ENCODE measurements around the gene SPEN. TPM values are rescaled to one million over a fixed set of nuclear protein-coding genes. Genes with fewer than 3 reads are reported as not detected.
"Not testable (repeated sequence)": the region's sequence is repeated elsewhere in the genome, so short reads cannot be mapped to it uniquely, and the experiment has no call there.

SPEN gene
- polyA plus RNA-seq, 12 donors: 31.7 to 75.5 (median 34.6) TPM; not detected in 1

DNA sequence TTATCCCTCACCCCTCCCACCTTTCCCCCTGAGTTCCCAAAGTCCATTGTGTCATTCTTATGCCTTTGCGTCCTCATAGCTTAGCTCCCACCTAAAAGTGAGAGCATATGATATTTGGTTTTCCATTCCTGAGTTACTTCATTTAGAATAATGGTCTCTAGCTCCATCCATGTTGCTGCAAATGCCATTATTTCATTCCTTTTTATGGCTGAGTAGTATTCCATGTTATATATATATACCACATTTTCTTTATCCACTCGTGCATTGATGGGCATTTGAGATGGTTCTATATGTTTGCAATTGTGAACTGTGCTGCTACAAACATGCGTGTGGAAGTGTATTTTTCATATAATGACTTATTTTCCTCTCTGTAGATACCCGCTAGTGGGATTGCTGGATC, 130.4 kb downstream of the SPEN start:
- DNase-seq: not testable (repeated sequence)

GRCh38 chr1:15981679-15982078, 134.2 kb downstream of the SPEN start:
- no peak for DNase-seq

GRCh38 chr1:15983275-15983674, 135.8 kb downstream of the SPEN start:
- no peak for DNase-seq

DNA sequence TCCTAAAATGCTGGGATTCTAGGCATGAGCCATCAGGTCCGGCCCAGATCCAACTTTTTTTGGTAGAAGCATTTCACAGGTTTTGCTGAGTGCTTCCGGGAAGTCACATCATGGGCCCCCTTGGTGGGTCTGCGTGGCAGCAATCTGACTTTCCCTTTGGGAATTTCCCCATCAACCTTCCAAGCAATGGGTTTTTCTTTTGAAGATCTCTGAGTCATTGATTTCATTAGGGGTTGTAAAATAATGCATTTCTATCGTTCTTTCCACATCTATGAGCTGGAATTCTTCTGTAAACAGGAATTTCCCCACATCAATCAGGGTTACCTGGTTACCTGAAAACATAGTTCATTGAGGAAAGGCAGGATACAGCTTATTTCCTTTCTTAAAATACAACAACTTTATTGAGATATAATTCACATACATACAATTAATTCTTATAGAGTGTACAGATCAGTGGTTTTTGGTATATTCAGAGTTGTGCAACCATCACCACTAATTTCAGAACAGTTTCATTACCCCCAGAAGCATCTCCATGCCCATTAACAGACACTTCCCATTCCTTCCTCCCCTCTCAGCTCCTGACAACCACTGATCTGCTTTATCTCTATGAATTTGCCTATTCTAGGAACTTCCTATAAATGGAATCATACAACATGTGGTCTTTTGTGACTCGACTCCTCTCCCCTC, 138.2 kb downstream of the SPEN start:
- DNase-seq: no peak

DNA sequence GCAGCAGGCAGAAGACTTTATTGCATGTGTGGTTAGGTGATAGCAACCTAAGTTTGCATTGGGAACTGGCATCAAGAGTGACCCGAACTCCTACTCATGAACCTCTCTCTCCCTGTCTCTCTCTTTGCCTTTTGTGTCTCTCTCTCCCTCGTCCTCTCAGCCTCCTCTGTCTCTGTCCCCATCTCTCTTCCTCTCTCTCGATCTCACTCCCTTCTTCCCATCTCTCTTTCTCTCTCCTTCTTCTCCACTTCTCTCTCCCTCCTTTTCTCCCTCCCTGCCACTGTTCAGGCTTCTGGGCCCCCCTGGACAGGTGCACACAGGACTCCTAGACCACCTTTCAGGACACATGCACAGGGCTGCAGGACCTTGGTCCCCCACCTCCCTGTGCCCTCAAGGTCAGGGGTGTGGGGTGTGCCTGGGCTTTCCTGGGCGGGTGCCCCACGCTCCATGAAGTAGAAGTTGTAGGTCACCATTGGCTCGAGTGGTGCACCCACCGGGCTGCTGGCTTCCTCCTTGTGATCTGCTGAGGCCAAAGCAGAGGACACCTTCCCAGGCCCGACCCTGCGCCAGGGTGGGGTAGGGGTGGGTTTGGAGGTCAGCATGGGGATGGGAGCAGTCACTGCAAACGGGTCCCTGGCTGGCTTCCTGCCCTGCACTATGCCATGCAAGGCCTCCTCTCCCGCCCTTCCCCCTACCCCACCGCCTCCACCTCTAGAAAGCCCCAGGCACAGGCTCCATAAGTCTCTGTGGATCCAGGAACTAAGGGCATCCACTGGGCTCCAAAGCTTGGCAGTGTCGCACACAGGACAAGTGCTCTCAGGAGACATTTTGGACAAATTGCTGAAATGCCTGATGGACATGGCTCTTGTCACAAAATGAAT, 141.6 kb downstream of the SPEN start:
- no peak for DNase-seq

DNA sequence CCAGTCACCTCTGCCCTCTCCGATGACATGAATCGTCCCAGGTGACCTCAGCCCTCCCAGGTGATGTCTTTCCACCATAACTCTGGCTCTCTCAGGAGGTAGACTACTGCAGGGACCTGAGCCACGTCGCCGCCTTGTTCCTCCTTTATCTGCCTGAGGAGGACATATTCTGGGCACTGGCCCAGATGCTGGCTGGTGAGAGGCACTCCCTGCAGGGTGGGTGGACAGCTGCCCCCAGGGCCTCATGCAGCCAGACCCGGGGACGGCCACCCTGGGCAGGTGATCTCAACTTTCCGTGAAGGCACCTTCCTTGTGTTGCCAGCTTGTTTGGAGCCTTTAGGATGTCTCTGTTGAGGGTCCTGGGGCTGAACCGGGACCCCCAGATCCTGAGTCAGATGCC, 142.3 kb downstream of the SPEN start:
- no peak for DNase-seq

Other genes with a start within 250 kb of the SPEN start
- gene DDI2, start 230.2 kb upstream of the SPEN start, polyA plus RNA-seq (ENCODE audit: insufficient read length in 12 of 12): 10 to 100 TPM in 11 of 12 donors, not detected in 1; 19.6 to 27.3 (median 25.7) TPM
- 10 to 100 TPM in 11 of 12 donors, not detected in 1; 36.4 to 62.2 (median 50.9) TPM for gene PLEKHM2, start 163.4 kb upstream of the SPEN start, polyA plus RNA-seq (ENCODE audit: insufficient read length in 12 of 12)
- 1 to 10 TPM in 10 of 12 donors, not detected in 2; 2.8 to 7.8 (median 4.4) TPM for gene SLC25A34, start 111.4 kb upstream of the SPEN start, polyA plus RNA-seq (ENCODE audit: insufficient read length in 12 of 12)
- not detected for gene TMEM82, start 105.2 kb upstream of the SPEN start, polyA plus RNA-seq (ENCODE audit: insufficient read length in 12 of 12)
- 10 to 100 TPM in 11 of 12 donors, not detected in 1; 14.3 to 85.7 (median 31.6) TPM for gene FBLIM1, start 88.9 kb upstream of the SPEN start, polyA plus RNA-seq (ENCODE audit: insufficient read length in 12 of 12)
- gene UQCRHL, start 40.1 kb upstream of the SPEN start, polyA plus RNA-seq (ENCODE audit: insufficient read length in 12 of 12): 1 to 10 TPM in 5 of 12 donors, under 1 TPM in 5, not detected in 2; 0.31 to 1.9 (median 1.1) TPM
- gene ZBTB17, start 128.4 kb downstream of the SPEN start, polyA plus RNA-seq (ENCODE audit: insufficient read length in 12 of 12): 10 to 100 TPM in 11 of 12 donors, not detected in 1; 17.9 to 32.1 (median 22.4) TPM
- gene SRARP, start 156.5 kb downstream of the SPEN start, polyA plus RNA-seq (ENCODE audit: insufficient read length in 12 of 12): under 1 TPM in 2 of 12 donors, not detected in 10; 0.05 to 0.07 TPM
- gene HSPB7, start 170.3 kb downstream of the SPEN start, polyA plus RNA-seq (ENCODE audit: insufficient read length in 12 of 12): 100 to 1,000 TPM in 7 of 12 donors, 10 to 100 TPM in 4, not detected in 1; 57.9 to 237 (median 114) TPM
- gene CLCNKA, start 174.3 kb downstream of the SPEN start, polyA plus RNA-seq (ENCODE audit: insufficient read length in 12 of 12): 1 to 10 TPM in 5 of 12 donors, under 1 TPM in 5, not detected in 2; 0.30 to 1.7 (median 1.0) TPM
- gene CLCNKB, start 196.1 kb downstream of the SPEN start, polyA plus RNA-seq (ENCODE audit: insufficient read length in 12 of 12): under 1 TPM in 8 of 12 donors, not detected in 4; 0.13 to 0.66 (median 0.21) TPM
- 1 to 10 TPM in 1 of 12 donors, under 1 TPM in 6, not detected in 5; 0.07 to 1.0 (median 0.25) TPM for gene FAM131C, start 225.9 kb downstream of the SPEN start, polyA plus RNA-seq (ENCODE audit: insufficient read length in 12 of 12)

All from muscle of arm (tissue), 12 donors.